ENCODE data around the gene BRI3BP.

BRI3BP gene

DNA sequence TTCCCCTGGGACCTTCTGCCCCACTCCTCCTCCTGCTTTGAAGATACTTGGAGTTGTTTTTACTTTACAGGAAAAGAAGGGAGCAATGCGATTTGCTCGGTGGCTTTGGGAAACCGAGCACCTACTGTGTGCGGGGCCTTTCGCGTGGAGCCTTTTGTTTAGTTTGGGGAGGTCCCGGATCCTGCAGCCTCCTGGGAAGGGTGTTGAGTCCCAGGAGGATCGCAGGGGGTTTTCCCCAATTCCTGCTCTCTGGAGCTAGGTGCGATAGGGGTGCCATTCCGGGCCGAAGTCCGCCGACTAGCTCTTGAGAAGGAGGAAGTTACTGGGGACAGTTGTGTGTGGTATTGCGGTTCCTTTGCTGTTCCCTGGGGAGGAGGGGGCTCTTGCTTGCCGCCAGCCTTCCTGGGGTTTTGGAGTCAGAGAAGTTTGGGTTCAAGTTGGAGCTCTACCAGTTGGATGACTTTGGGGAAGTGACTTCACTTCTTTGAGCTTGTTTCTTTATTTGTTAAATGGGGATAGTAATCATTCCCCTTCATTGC lies 1.1 kb downstream of the BRI3BP start:
- Histone ChIP-seq H3K4me1 (ENCODE audit: control extremely low read depth in 1 of 4, control insufficient read depth in 4 of 4, insufficient read depth in 4 of 4, low read length in 3 of 4) (peaks cover 22 to 43% (median 27%) of the 10 kb centered on the region in 4 experiments), H3K4me3 (ENCODE audit: control insufficient read depth in 1 of 7, extremely low read depth in 1 of 7, insufficient read depth in 4 of 7, low read depth in 2 of 7, low read length in 6 of 7) (peak overlapping the region; percentile 60 to 96 (median 78)), H3K27me3 (replicated peaks in 2 of 5; ENCODE audit: control insufficient read depth in 4 of 5, insufficient read depth in 5 of 5, low read length in 4 of 5) (no peaks in the 10 kb centered on the region), H3K36me3 (ENCODE audit: control insufficient read depth in 4 of 4, insufficient read depth in 4 of 4, low read length in 3 of 4) (peaks cover 0 to 7% (median 0%) of the 10 kb centered on the region in 4 experiments), H3K27ac (ENCODE audit: insufficient read depth in 1 of 2, low read depth in 1 of 2, low read length in 2 of 2, poor library complexity in 1 of 2, severe bottlenecking in 2 of 2) (peak overlapping the region in 1 of 2 experiments; percentile 16), H3K9me3 (ENCODE audit: control extremely low read depth in 1 of 5, control insufficient read depth in 4 of 5, insufficient read depth in 2 of 5, low read depth in 1 of 5, low read length in 4 of 5) (no peaks in the 10 kb centered on the region)
- WGBS (ENCODE audit: insufficient coverage): under 1% methylated on average over 12 of the region's 15 CpGs
- ChIA-PET CTCF (interaction anchor here (0.8 to 2.0 kb wide), 2 partner anchors 17 to 74 kb away, joined by 3 to 5 read pairs; no protein-coding TSS in a partner anchor), POLR2A (interaction anchor here (0.9 kb wide), 1 partner anchor 14 kb away, joined by 4 read pairs; no protein-coding TSS in a partner anchor)
- DNase-seq: peak; percentile 56 to 89 (median 84)

DNA sequence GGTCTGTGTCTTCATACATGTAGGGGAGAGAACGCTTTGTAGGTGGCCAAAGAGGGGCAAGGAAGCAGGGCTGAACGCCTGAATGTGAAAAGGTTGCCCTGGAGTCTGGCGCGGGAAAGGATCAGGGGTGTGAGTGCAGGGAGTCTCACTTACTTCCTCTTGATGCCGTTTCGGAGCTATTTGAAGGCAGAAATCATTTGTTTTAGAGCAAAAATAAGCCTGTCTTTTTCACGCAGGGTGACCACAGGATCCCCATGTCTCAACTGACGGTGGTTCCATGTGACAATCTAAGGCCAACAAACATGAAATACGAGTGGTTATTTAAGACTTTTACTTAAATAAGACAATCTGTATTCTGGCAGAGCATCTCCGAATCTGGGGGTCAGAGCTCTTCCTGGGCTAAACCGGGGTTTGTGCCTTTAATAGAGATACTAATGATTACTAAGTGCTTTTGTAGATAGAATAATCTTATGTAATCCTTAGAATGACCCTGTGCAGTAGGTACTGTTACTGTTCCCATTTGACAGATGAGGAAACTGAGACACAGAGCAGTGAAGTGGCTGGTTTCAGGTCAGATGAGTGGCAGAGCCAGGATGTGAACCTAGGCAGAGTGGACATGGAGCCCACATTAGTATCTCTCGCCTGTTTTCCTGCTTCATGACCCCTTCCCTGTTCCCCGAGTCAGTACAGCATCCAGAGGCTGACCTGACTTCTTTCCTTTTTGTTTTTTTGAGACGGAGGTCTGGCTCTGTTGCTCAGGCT lies 1.9 kb downstream of the BRI3BP start:
- DNase-seq: peak; percentile 20 to 74 (median 63)
- H3K27ac ChIP-seq (ENCODE audit: insufficient read depth in 1 of 2, low read depth in 1 of 2, low read length in 2 of 2, poor library complexity in 1 of 2, severe bottlenecking in 2 of 2): peak overlapping the region in 1 of 2 experiments; percentile 16
- peaks cover 22 to 43% (median 27%) of the 10 kb centered on the region in 4 experiments for H3K4me1 ChIP-seq (ENCODE audit: control extremely low read depth in 1 of 4, control insufficient read depth in 4 of 4, insufficient read depth in 4 of 4, low read length in 3 of 4)
- 31% methylated on average over 12 of the region's 14 CpGs for WGBS (ENCODE audit: insufficient coverage)
- H3K9me3 ChIP-seq (ENCODE audit: control extremely low read depth in 1 of 5, control insufficient read depth in 4 of 5, insufficient read depth in 2 of 5, low read depth in 1 of 5, low read length in 4 of 5): no peaks in the 10 kb centered on the region
- POLR2A ChIA-PET: interaction anchor here (0.9 kb wide), 1 partner anchor 13 kb away, joined by 4 read pairs; no protein-coding TSS in a partner anchor
- H3K27me3 ChIP-seq (replicated peaks in 2 of 5; ENCODE audit: control insufficient read depth in 4 of 5, insufficient read depth in 5 of 5, low read length in 4 of 5): no peaks in the 10 kb centered on the region
- CTCF ChIA-PET: interaction anchor here (0.8 kb wide), 1 partner anchor 18 kb away, joined by 3 read pairs; no protein-coding TSS in a partner anchor
- H3K36me3 ChIP-seq (ENCODE audit: control insufficient read depth in 4 of 4, insufficient read depth in 4 of 4, low read length in 3 of 4): peaks cover 0 to 7% (median 0%) of the 10 kb centered on the region in 4 experiments
- peak overlapping the region in 6 of 7 experiments; percentile 35 to 96 (median 78) for H3K4me3 ChIP-seq (ENCODE audit: control insufficient read depth in 1 of 7, extremely low read depth in 1 of 7, insufficient read depth in 4 of 7, low read depth in 2 of 7, low read length in 6 of 7)

DNA sequence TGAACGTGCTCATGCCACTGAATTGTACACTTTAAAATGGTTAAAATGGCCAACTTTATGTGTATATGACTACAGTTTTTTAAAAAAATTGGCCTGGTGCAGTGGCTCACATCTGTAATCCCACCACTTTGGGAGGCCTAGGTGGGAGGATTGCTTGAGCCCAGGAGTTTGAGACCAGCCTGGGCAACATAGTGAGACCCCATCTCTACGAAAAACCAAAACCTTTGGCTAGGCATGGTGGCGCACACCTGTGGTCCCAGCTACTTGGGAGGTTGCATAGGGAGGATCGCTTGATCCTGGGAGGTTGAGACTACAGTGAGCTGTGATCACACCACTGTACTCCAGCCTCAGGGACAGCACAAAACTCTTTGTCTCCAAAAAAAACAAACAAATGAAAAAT lies 5.3 kb downstream of the BRI3BP start:
- H3K4me3 ChIP-seq (ENCODE audit: control insufficient read depth in 1 of 7, extremely low read depth in 1 of 7, insufficient read depth in 4 of 7, low read depth in 2 of 7, low read length in 6 of 7): no peak overlapping the region
- ChIA-PET POLR2A (interaction anchor here (0.6 kb wide), 2 partner anchors 10 to 1020 kb away, joined by 3 read pairs; no protein-coding TSS in a partner anchor), CTCF (no interaction called here)
- WGBS (ENCODE audit: insufficient coverage): 91% methylated on average over 4 of the region's 4 CpGs
- H3K9me3 ChIP-seq (ENCODE audit: control extremely low read depth in 1 of 5, control insufficient read depth in 4 of 5, insufficient read depth in 2 of 5, low read depth in 1 of 5, low read length in 4 of 5): no peaks in the 10 kb centered on the region
- DNase-seq: no peak
- H3K4me1 ChIP-seq (ENCODE audit: control extremely low read depth in 1 of 4, control insufficient read depth in 4 of 4, insufficient read depth in 4 of 4, low read length in 3 of 4): peaks cover 14 to 34% (median 21%) of the 10 kb centered on the region in 4 experiments
- no peak overlapping the region for H3K27ac ChIP-seq (ENCODE audit: insufficient read depth in 1 of 2, low read depth in 1 of 2, low read length in 2 of 2, poor library complexity in 1 of 2, severe bottlenecking in 2 of 2)
- H3K36me3 ChIP-seq (ENCODE audit: control insufficient read depth in 4 of 4, insufficient read depth in 4 of 4, low read length in 3 of 4): peaks cover 0 to 27% (median 0%) of the 10 kb centered on the region in 4 experiments
- H3K27me3 ChIP-seq (replicated peaks in 2 of 5; ENCODE audit: control insufficient read depth in 4 of 5, insufficient read depth in 5 of 5, low read length in 4 of 5): no peaks in the 10 kb centered on the region

DNA sequence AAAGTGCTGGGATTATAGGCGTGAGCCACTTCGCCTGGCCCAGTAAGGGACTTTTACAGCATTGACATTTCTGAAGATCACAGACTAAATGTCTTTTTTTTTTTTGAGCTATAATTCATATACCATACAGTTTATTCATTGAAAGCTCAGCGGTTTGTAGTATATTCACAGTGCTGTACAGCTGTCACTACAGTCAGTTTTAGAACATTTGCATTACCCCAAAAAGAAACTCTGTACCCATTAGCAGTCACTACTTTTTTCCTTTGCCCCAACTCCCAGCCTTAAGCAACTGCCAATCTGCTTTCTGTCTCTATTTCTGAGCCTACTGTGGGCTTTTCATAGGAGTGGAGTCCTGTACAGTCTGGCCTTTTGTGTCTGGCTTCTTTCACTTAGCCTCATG lies 8.2 kb downstream of the BRI3BP start:
- H3K36me3 ChIP-seq (ENCODE audit: control insufficient read depth in 4 of 4, insufficient read depth in 4 of 4, low read length in 3 of 4): peaks cover 0 to 47% (median 2%) of the 10 kb centered on the region in 4 experiments
- peaks cover 0 to 8% (median 1%) of the 10 kb centered on the region in 4 experiments for H3K4me1 ChIP-seq (ENCODE audit: control extremely low read depth in 1 of 4, control insufficient read depth in 4 of 4, insufficient read depth in 4 of 4, low read length in 3 of 4)
- H3K27me3 ChIP-seq (replicated peaks in 2 of 5; ENCODE audit: control insufficient read depth in 4 of 5, insufficient read depth in 5 of 5, low read length in 4 of 5): no peaks in the 10 kb centered on the region
- no peaks in the 10 kb centered on the region for H3K9me3 ChIP-seq (ENCODE audit: control extremely low read depth in 1 of 5, control insufficient read depth in 4 of 5, insufficient read depth in 2 of 5, low read depth in 1 of 5, low read length in 4 of 5)
- no CpG with 5 or more reads among the region's 3 CpGs for WGBS (ENCODE audit: insufficient coverage)
- POLR2A ChIA-PET: interaction anchor here (0.5 kb wide), 1 partner anchor 48 kb away, joined by 3 read pairs; no protein-coding TSS in a partner anchor
- no peak for DNase-seq
- CTCF ChIA-PET: no interaction called here
- no peak overlapping the region for H3K27ac ChIP-seq (ENCODE audit: insufficient read depth in 1 of 2, low read depth in 1 of 2, low read length in 2 of 2, poor library complexity in 1 of 2, severe bottlenecking in 2 of 2)
- no peak overlapping the region for H3K4me3 ChIP-seq (ENCODE audit: control insufficient read depth in 1 of 7, extremely low read depth in 1 of 7, insufficient read depth in 4 of 7, low read depth in 2 of 7, low read length in 6 of 7)

DNA sequence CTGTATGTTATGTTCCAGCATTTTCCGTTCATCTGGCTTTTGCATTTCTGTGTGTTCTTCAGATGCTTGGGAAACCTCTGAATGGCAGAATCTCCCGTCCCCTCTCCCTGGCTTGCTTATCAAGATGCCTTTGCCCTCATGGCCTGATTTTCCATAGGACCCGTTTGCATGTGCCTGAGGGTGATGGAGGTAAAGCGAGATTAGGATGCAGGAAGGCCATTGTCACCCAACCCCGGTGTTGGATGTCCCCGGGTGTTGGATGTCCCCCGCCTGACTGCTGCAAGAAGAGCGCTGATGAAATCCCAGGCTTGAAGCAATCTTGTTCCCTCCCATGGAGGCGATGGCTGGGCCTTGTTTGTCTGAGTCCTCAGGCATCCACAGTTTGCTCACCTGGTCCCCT lies 9.6 kb downstream of the BRI3BP start:
- 90% methylated on average over 8 of the region's 9 CpGs for WGBS (ENCODE audit: insufficient coverage)
- no peak overlapping the region for H3K4me3 ChIP-seq (ENCODE audit: control insufficient read depth in 1 of 7, extremely low read depth in 1 of 7, insufficient read depth in 4 of 7, low read depth in 2 of 7, low read length in 6 of 7)
- no peak overlapping the region for H3K27ac ChIP-seq (ENCODE audit: insufficient read depth in 1 of 2, low read depth in 1 of 2, low read length in 2 of 2, poor library complexity in 1 of 2, severe bottlenecking in 2 of 2)
- H3K27me3 ChIP-seq (replicated peaks in 2 of 5; ENCODE audit: control insufficient read depth in 4 of 5, insufficient read depth in 5 of 5, low read length in 4 of 5): no peaks in the 10 kb centered on the region
- H3K4me1 ChIP-seq (ENCODE audit: control extremely low read depth in 1 of 4, control insufficient read depth in 4 of 4, insufficient read depth in 4 of 4, low read length in 3 of 4): no peaks in the 10 kb centered on the region
- POLR2A ChIA-PET: no interaction called here
- CTCF ChIA-PET: no interaction called here
- peaks cover 0 to 53% (median 4%) of the 10 kb centered on the region in 4 experiments for H3K36me3 ChIP-seq (ENCODE audit: control insufficient read depth in 4 of 4, insufficient read depth in 4 of 4, low read length in 3 of 4)
- no peaks in the 10 kb centered on the region for H3K9me3 ChIP-seq (ENCODE audit: control extremely low read depth in 1 of 5, control insufficient read depth in 4 of 5, insufficient read depth in 2 of 5, low read depth in 1 of 5, low read length in 4 of 5)
- DNase-seq: no peak

DNA sequence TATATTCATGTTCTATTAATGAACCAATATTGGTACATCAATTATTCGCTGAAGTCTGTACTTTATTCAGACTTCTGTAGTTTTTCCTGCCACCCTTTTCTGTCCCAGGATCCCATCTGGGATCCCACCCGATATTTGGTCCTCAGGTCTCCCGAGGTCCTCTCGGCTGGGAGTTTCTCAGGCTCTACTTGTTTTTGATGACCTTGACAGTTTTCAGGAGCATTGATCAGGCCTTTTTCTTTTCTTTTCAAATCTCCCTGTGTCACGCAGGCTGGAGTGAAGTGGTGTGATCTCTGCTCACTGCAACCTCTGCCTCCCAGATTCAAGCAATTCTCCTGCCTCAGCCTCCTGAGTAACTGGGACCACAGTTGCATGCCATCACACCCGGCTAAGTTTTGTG lies 11.2 kb downstream of the BRI3BP start:
- H3K4me1 ChIP-seq (ENCODE audit: control extremely low read depth in 1 of 4, control insufficient read depth in 4 of 4, insufficient read depth in 4 of 4, low read length in 3 of 4): no peaks in the 10 kb centered on the region
- WGBS (ENCODE audit: insufficient coverage): 93% methylated on average over 5 of the region's 6 CpGs
- no peak for DNase-seq
- H3K27ac ChIP-seq (ENCODE audit: insufficient read depth in 1 of 2, low read depth in 1 of 2, low read length in 2 of 2, poor library complexity in 1 of 2, severe bottlenecking in 2 of 2): no peak overlapping the region
- CTCF ChIA-PET: no interaction called here
- POLR2A ChIA-PET: no interaction called here
- no peak overlapping the region for H3K4me3 ChIP-seq (ENCODE audit: control insufficient read depth in 1 of 7, extremely low read depth in 1 of 7, insufficient read depth in 4 of 7, low read depth in 2 of 7, low read length in 6 of 7)
- peaks cover 0 to 47% (median 4%) of the 10 kb centered on the region in 4 experiments for H3K36me3 ChIP-seq (ENCODE audit: control insufficient read depth in 4 of 4, insufficient read depth in 4 of 4, low read length in 3 of 4)
- no peaks in the 10 kb centered on the region for H3K27me3 ChIP-seq (replicated peaks in 2 of 5; ENCODE audit: control insufficient read depth in 4 of 5, insufficient read depth in 5 of 5, low read length in 4 of 5)
- H3K9me3 ChIP-seq (ENCODE audit: control extremely low read depth in 1 of 5, control insufficient read depth in 4 of 5, insufficient read depth in 2 of 5, low read depth in 1 of 5, low read length in 4 of 5): no peaks in the 10 kb centered on the region

DNA sequence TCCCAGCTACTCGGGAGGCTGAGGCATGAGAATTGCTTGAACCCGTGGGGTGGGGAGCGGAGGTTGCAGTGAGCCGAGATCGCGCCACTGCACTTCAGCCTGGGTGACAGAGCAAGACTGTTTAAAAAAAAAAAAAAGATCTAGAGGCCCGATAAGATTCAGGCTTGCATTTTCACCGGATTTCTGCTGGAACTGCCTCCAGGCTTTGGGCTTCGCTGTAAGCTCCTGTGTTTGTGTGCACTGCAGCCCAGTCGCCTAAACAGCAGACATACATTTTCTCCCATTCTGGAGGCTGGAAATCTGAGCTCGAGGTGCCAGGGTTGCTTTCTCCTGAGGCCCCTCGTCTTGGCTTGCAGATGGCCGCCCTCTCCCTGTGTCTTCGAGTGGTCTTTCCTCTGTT lies 12.2 kb downstream of the BRI3BP start:
- no peak for DNase-seq
- H3K4me1 ChIP-seq (ENCODE audit: control extremely low read depth in 1 of 4, control insufficient read depth in 4 of 4, insufficient read depth in 4 of 4, low read length in 3 of 4): no peaks in the 10 kb centered on the region
- H3K27me3 ChIP-seq (replicated peaks in 2 of 5; ENCODE audit: control insufficient read depth in 4 of 5, insufficient read depth in 5 of 5, low read length in 4 of 5): no peaks in the 10 kb centered on the region
- ChIA-PET CTCF (no interaction called here), POLR2A (no interaction called here)
- 99% methylated on average over 11 of the region's 14 CpGs for WGBS (ENCODE audit: insufficient coverage)
- H3K27ac ChIP-seq (ENCODE audit: insufficient read depth in 1 of 2, low read depth in 1 of 2, low read length in 2 of 2, poor library complexity in 1 of 2, severe bottlenecking in 2 of 2): no peak overlapping the region
- peaks cover 0 to 52% (median 4%) of the 10 kb centered on the region in 4 experiments for H3K36me3 ChIP-seq (ENCODE audit: control insufficient read depth in 4 of 4, insufficient read depth in 4 of 4, low read length in 3 of 4)
- no peaks in the 10 kb centered on the region for H3K9me3 ChIP-seq (ENCODE audit: control extremely low read depth in 1 of 5, control insufficient read depth in 4 of 5, insufficient read depth in 2 of 5, low read depth in 1 of 5, low read length in 4 of 5)
- no peak overlapping the region for H3K4me3 ChIP-seq (ENCODE audit: control insufficient read depth in 1 of 7, extremely low read depth in 1 of 7, insufficient read depth in 4 of 7, low read depth in 2 of 7, low read length in 6 of 7)

Data from common myeloid progenitor, CD34-positive (primary cell).